Esophagus squamous epithelium (tissue), 5 donors: ENCODE measurements around the gene RECK. TPM values are rescaled to one million over a fixed set of nuclear protein-coding genes. Genes with fewer than 3 reads are reported as not detected.

Experiments used
- DNase-seq: peaks from one replicate; lab custom pipeline; 2025; lab: John Stamatoyannopoulos, UW
- H3K27ac ChIP-seq, 4 donors: fragments of 200-600 bp; sonication (generic); one replicate each; pipeline ENCODE4 v1.5.1; 2016 to 2019; ENCODE audit warnings: mild to moderate bottlenecking in 1 of 4
- H3K27me3 ChIP-seq, 4 donors: fragments of 200-600 bp; sonication (generic); 1 replicate in 3 of 4; 2 replicates in 1 of 4; pipeline versions ENCODE4 v1.5.1 to v1.6.0; 2017 to 2021; ENCODE audit warnings: antibody characterized with exemption in 1 of 4
- H3K36me3 ChIP-seq, 3 donors: fragments of 200-600 bp; sonication (generic); one replicate each; pipeline ENCODE4 v1.5.1; 2016 to 2019
- H3K4me1 ChIP-seq, 3 donors: fragments of 200-600 bp; sonication (generic); one replicate each; pipeline ENCODE4 v1.5.1; 2017 to 2019
- H3K4me3 ChIP-seq, 4 donors: fragments of 200-600 bp; sonication (generic); 1 replicate in 3 of 4; 2 replicates in 1 of 4; pipeline ENCODE4 v1.5.1; 2016 to 2019; ENCODE audit warnings: mild to moderate bottlenecking in 2 of 4, moderate library complexity in 1 of 4
- H3K9me3 ChIP-seq, 3 donors: fragments of 200-600 bp; sonication (generic); one replicate each; pipeline ENCODE4 v1.5.1; 2016 to 2019
- POLR2A ChIP-seq, 4 donors: fragments of 450-650 bp; IDR thresholded peaks; one replicate each; pipeline ENCODE4 v1.6.1; 2017; ENCODE audit warnings: antibody characterized with exemption in 4 of 4, mild to moderate bottlenecking in 4 of 4, moderate library complexity in 3 of 4
- WGBS, 2 donors: methylation state at CpG; one replicate each; pipeline ENCODE4 v1.1.5; 2018; 5-methylcytosine and 5-hydroxymethylcytosine counted together
- intact Hi-C: fragments of 100-400 bp; cut with DNase I; formaldehyde crosslinking; loops from one replicate; pipeline ENCODE4 v1.15.0; 2022
- total RNA-seq, 4 donors: library from RNA; depleted of rRNA; stranded (reverse); fragments of >200 nt; gene quantifications; one replicate each; pipeline ENCODE4 v1.1.0, GENCODE V29; 2016
- TF ChIP-seq, protein P1 (sequence below), 6 experiments: fragments of 450-650 bp in 4 of 6; fragments of 200-600 bp in 2 of 6; sonication (generic) in 2 of 6; IDR thresholded peaks; one replicate each; pipeline ENCODE4 v1.5.1; 2016 to 2019; ENCODE audit warnings: antibody characterized with exemption in 6 of 6, mild to moderate bottlenecking in 4 of 6, moderate library complexity in 4 of 6
- donor health status: DM: yes; HTN: yes; CAD: no.

RECK gene
- total RNA-seq, 4 donors from 2014 or later, result 0.23 to 16.2 (median 1.9) TPM

DNA sequence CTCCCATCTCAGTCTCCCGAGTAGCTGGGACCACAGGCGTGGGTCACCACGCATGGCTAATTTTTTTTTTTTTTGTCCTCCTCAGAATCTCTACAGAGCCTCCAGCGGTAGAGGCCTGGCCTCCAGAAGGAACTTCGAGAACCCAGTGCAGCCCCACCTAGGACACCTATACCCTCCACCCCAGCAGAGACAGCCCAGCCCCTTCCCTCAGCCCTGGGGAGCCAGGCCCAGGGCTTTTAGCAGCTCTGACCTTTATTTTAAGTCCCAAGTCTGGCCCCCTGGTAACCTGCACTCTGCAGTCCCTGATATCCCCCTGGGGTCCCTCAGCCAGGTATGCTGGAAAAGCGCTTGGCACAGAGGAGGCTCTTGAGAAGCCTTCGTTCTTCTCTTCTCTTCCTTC lies 105.0 kb downstream of the RECK start:
- intact Hi-C loops, result no loop called here
- Histone ChIP-seq H3K27ac (peak overlapping the region in 2 of 4 donors; percentile 71 to 87), H3K9me3 (peaks cover 0 to 4% (median 0%) of the 10 kb centered on the region in 3 donors), H3K4me1 (peaks cover 39 to 88% (median 51%) of the 10 kb centered on the region in 3 donors), H3K27me3 (peaks cover 0 to 18% (median 0%) of the 10 kb centered on the region in 4 donors), H3K36me3 (no peaks in the 10 kb centered on the region), H3K4me3 (no peak overlapping the region)
- WGBS, 2 donors, result 81 to 83% methylated on average over 6 to 7 of the region's 7 CpGs
- TF ChIP-seq, protein P1, sequence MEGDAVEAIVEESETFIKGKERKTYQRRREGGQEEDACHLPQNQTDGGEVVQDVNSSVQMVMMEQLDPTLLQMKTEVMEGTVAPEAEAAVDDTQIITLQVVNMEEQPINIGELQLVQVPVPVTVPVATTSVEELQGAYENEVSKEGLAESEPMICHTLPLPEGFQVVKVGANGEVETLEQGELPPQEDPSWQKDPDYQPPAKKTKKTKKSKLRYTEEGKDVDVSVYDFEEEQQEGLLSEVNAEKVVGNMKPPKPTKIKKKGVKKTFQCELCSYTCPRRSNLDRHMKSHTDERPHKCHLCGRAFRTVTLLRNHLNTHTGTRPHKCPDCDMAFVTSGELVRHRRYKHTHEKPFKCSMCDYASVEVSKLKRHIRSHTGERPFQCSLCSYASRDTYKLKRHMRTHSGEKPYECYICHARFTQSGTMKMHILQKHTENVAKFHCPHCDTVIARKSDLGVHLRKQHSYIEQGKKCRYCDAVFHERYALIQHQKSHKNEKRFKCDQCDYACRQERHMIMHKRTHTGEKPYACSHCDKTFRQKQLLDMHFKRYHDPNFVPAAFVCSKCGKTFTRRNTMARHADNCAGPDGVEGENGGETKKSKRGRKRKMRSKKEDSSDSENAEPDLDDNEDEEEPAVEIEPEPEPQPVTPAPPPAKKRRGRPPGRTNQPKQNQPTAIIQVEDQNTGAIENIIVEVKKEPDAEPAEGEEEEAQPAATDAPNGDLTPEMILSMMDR (IDR thresholded peaks at IDR 0.05), result no peak
- TF ChIP-seq POLR2A (IDR thresholded peaks at IDR 0.05), result no peak
- DNase-seq, result no peak

DNA sequence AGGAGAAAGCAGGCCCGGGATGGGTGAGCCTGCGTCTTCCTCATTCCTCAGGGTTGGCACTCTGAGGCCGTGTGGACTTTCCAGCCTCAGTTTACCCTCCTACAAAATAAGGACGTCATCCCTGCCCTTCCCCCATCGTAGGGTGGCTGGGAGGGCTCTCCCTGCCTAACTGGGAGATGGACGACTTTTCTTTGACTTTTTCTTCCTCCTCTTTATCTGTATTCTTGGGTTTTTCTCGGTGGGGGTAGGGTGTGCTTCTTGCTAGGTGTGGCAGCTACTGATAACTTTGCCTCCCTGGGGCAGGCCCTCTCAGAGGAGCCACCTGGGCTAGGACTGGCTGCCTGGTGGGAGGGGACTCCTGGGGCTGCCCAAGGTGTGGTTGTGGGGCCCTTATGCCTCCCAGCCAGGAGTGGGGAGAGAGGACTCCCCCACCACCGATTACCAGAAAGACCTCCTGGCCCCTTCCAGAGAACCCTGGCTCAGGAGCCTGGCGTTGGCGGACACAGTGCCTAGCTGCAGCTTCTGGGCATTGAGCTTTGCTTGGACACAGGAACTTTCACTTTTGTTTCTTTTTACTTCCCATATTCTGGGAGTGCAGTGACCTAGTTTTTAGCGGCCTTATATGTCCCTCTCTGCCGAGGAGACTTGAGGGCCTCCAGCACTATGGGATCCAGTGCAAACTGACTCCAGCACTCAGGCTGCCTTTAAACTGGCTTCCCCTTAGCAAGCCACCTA lies 106.0 kb downstream of the RECK start:
- 32 to 55% methylated on average over 11 to 12 of the region's 12 CpGs for WGBS, 2 donors
- H3K36me3 ChIP-seq, result no peaks in the 10 kb centered on the region
- no peak for TF ChIP-seq POLR2A (IDR thresholded peaks at IDR 0.05)
- TF ChIP-seq, protein P1 (IDR thresholded peaks at IDR 0.05), result no peak
- peaks cover 29 to 88% (median 48%) of the 10 kb centered on the region in 3 donors for H3K4me1 ChIP-seq
- no peak for DNase-seq
- H3K9me3 ChIP-seq, result peaks cover 0 to 4% (median 0%) of the 10 kb centered on the region in 3 donors
- peaks cover 0 to 9% (median 0%) of the 10 kb centered on the region in 4 donors for H3K27me3 ChIP-seq
- intact Hi-C loops, result no loop called here
- H3K4me3 ChIP-seq, result peak overlapping the region in 3 of 4 donors; percentile 7 to 54 (median 22)
- H3K27ac ChIP-seq, result peak overlapping the region; percentile 71 to 88 (median 82)

DNA sequence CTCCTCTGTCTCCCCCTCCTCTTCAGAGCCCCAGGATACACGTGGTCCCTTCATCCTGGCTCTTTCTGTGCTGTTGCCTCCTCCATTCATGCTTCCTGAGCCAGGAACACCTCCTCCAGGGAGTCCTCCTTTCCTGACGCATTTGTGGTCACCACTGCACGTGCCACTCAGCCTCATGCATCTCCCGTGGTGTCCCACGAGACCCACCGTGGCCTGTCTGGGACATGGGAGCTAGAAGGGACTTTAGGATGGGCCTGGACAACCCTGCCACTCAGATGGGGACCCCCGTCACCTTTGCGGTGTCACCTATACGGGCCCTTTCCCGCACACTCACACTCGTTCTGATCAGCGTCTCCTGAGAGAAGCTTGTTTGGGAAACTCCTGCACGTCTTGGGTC lies 106.5 kb downstream of the RECK start:
- peaks cover 27 to 88% (median 50%) of the 10 kb centered on the region in 3 donors for H3K4me1 ChIP-seq
- H3K9me3 ChIP-seq, result peaks cover 0 to 4% (median 0%) of the 10 kb centered on the region in 3 donors
- 71 to 80% methylated on average over 12 of the region's 13 CpGs for WGBS, 2 donors
- H3K27me3 ChIP-seq, result peaks cover 0 to 3% (median 0%) of the 10 kb centered on the region in 4 donors
- no peaks in the 10 kb centered on the region for H3K36me3 ChIP-seq
- peak overlapping the region in 2 of 4 donors; percentile 22 to 54 for H3K4me3 ChIP-seq
- peak overlapping the region; percentile 71 to 88 (median 82) for H3K27ac ChIP-seq
- no peak for DNase-seq
- intact Hi-C loops, result no loop called here
- TF ChIP-seq, protein P1 (IDR thresholded peaks at IDR 0.05), result no peak
- no peak for TF ChIP-seq POLR2A (IDR thresholded peaks at IDR 0.05)

DNA sequence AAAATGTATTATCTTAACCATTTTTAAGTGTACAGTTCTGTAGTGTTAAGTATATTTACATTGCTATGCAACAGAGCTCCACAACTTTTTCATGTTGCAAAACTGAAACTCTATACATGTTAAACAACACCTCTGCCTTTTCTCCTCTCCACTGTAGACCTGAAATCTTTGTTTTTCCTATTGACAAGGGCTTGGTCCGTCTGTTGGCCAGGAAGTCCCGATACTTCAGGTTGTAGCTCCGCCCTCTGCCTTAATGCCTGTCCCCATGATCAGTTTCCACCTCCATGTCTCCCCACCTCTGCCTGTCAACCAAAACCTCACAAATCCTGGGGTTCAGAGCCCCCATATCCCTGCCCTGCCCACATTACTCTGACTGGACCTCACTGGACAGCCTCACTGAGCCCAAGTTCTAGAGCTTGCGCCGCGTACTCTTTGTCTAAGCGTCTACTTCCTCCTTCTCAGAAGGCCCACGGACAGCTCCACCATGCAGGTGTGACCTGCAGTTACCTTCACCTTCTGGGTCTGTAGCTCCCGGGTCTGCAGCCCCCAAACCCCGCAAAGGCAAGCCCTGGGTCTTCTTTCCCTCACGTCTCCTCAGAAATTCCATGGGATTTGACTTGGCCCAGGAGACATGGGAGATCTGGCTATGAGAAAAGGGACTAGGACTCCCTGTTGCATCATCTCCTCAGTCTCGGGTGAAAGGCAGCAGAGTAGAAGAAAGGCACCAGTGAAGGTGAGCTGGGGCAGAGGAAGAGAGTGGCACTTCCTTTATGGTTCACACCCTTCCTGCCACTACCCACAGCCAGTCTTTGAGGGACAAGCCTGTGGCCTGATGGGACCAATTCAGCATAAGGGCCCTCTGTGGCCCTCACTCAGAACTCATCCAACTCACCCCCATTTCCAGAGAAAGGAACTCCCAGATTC lies 107.9 kb downstream of the RECK start:
- no peaks in the 10 kb centered on the region for H3K27me3 ChIP-seq
- peaks cover 0 to 4% (median 0%) of the 10 kb centered on the region in 3 donors for H3K9me3 ChIP-seq
- H3K27ac ChIP-seq, result peak overlapping the region in 2 of 4 donors; percentile 9 to 25
- intact Hi-C loops, result no loop called here
- TF ChIP-seq, protein P1 (IDR thresholded peaks at IDR 0.05), result no peak
- no peak for DNase-seq
- no peaks in the 10 kb centered on the region for H3K36me3 ChIP-seq
- WGBS, 2 donors, result 72 to 87% methylated on average over 10 of the region's 12 CpGs
- H3K4me3 ChIP-seq, result peak overlapping the region in 1 of 4 donors; percentile 16
- H3K4me1 ChIP-seq, result peaks cover 40 to 88% (median 54%) of the 10 kb centered on the region in 3 donors
